SU-DHL-6 (cell line): ENCODE data around the gene RASA3.

Experiments used
- EZH2phosphoT487 ChIP-seq: fragments of 200-600 bp; sonication (generic), shearing (Covaris generic); conservative IDR thresholded peaks from 2 replicates; pipeline ENCODE4 v1.6.1; 2018; ENCODE audit warnings: mild to moderate bottlenecking, antibody characterized with exemption, low read length, moderate library complexity, mixed read lengths
- TF ChIP-seq, protein P1 (sequence below): fragments of 200-600 bp; sonication (generic); IDR thresholded peaks from one replicate; pipeline ENCODE4 v1.5.1; 2017; ENCODE audit warnings: antibody characterized with exemption, mild to moderate bottlenecking, low read length, moderate library complexity; ENCODE audit not compliant: insufficient read depth, poor library complexity, severe bottlenecking

DNA sequence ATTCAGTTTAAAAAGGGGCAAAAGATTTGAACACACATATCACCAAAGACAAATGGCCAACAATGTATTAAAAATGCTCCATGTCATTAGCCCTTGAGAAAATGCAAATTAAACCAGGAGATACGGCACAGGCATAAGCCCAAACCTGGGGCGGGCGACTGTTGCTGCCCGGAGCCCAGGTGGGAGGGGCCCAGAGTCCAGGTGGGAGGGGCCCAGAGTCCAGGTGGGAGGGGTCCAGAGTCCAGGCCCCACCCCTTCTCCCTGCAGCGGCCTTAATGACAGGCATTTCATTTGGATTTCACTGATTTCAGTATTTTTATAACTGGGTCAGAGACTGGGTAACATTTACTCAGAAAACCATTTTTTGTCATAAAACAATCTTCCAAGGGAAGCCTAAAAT, 78.2 kb downstream of the RASA3 start:
- TF ChIP-seq, protein P1, sequence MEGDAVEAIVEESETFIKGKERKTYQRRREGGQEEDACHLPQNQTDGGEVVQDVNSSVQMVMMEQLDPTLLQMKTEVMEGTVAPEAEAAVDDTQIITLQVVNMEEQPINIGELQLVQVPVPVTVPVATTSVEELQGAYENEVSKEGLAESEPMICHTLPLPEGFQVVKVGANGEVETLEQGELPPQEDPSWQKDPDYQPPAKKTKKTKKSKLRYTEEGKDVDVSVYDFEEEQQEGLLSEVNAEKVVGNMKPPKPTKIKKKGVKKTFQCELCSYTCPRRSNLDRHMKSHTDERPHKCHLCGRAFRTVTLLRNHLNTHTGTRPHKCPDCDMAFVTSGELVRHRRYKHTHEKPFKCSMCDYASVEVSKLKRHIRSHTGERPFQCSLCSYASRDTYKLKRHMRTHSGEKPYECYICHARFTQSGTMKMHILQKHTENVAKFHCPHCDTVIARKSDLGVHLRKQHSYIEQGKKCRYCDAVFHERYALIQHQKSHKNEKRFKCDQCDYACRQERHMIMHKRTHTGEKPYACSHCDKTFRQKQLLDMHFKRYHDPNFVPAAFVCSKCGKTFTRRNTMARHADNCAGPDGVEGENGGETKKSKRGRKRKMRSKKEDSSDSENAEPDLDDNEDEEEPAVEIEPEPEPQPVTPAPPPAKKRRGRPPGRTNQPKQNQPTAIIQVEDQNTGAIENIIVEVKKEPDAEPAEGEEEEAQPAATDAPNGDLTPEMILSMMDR: no peak
- TF ChIP-seq EZH2phosphoT487: no peak
